Measurements from ENCODE around the gene FOCAD.

Gene FOCAD

GRCh38 chr9:20746967-20747366, 62.9 kb downstream of the FOCAD start:
- H3K36me3 ChIP-seq = no peaks in the 10 kb centered on the region
- no peaks in the 10 kb centered on the region for H3K27me3 ChIP-seq
- no peaks in the 10 kb centered on the region for H3K9me3 ChIP-seq
- no peak overlapping the region for H3K27ac ChIP-seq
- no peak overlapping the region for H3K4me3 ChIP-seq (ENCODE audit: low read depth in 1 of 2, low read length in 1 of 2)
- no peaks in the 10 kb centered on the region for H3K4me1 ChIP-seq (ENCODE audit: control insufficient read depth in 1 of 2, insufficient read depth in 1 of 2, low read depth in 1 of 2, low read length in 1 of 2)
- TF ChIP-seq CTCF (IDR thresholded peaks at IDR 0.05) = no peak

GRCh38 chr9:20749496-20750198, 65.6 kb downstream of the FOCAD start:
- no peaks in the 10 kb centered on the region for H3K4me1 ChIP-seq (ENCODE audit: control insufficient read depth in 1 of 2, insufficient read depth in 1 of 2, low read depth in 1 of 2, low read length in 1 of 2)
- no peak for TF ChIP-seq CTCF (IDR thresholded peaks at IDR 0.05)
- no peak overlapping the region for H3K4me3 ChIP-seq (ENCODE audit: low read depth in 1 of 2, low read length in 1 of 2)
- no peaks in the 10 kb centered on the region for H3K9me3 ChIP-seq
- no peaks in the 10 kb centered on the region for H3K36me3 ChIP-seq
- no peak overlapping the region for H3K27ac ChIP-seq
- no peaks in the 10 kb centered on the region for H3K27me3 ChIP-seq

GRCh38 chr9:20753761-20754160, 69.7 kb downstream of the FOCAD start:
- no peak for TF ChIP-seq CTCF (IDR thresholded peaks at IDR 0.05)
- Histone ChIP-seq H3K27ac (no peak overlapping the region), H3K9me3 (no peaks in the 10 kb centered on the region)

GRCh38 chr9:20754556-20754955, 70.5 kb downstream of the FOCAD start:
- TF ChIP-seq CTCF (IDR thresholded peaks at IDR 0.05) = no peak
- H3K4me3 ChIP-seq (ENCODE audit: low read depth in 1 of 2, low read length in 1 of 2) = no peak overlapping the region
- no peaks in the 10 kb centered on the region for H3K36me3 ChIP-seq
- no peaks in the 10 kb centered on the region for H3K4me1 ChIP-seq (ENCODE audit: control insufficient read depth in 1 of 2, insufficient read depth in 1 of 2, low read depth in 1 of 2, low read length in 1 of 2)
- no peaks in the 10 kb centered on the region for H3K27me3 ChIP-seq
- H3K9me3 ChIP-seq = no peaks in the 10 kb centered on the region
- H3K27ac ChIP-seq = no peak overlapping the region

More at GRCh38 chr9:20753761-20754160, 69.7 kb downstream of the FOCAD start:
- Histone ChIP-seq H3K27me3 (no peaks in the 10 kb centered on the region), H3K4me1 (ENCODE audit: control insufficient read depth in 1 of 2, insufficient read depth in 1 of 2, low read depth in 1 of 2, low read length in 1 of 2) (no peaks in the 10 kb centered on the region), H3K36me3 (no peaks in the 10 kb centered on the region), H3K4me3 (ENCODE audit: low read depth in 1 of 2, low read length in 1 of 2) (no peak overlapping the region)

GRCh38 chr9:20760246-20760891, 76.3 kb downstream of the FOCAD start:
- peaks cover 0 to 4% of the 10 kb centered on the region in 2 experiments for H3K4me1 ChIP-seq (ENCODE audit: control insufficient read depth in 1 of 2, insufficient read depth in 1 of 2, low read depth in 1 of 2, low read length in 1 of 2)
- no peaks in the 10 kb centered on the region for H3K9me3 ChIP-seq
- no peak for TF ChIP-seq CTCF (IDR thresholded peaks at IDR 0.05)
- H3K4me3 ChIP-seq (ENCODE audit: low read depth in 1 of 2, low read length in 1 of 2) = no peak overlapping the region
- H3K27ac ChIP-seq = no peak overlapping the region
- peaks cover 7% of the 10 kb centered on the region for H3K36me3 ChIP-seq
- no peaks in the 10 kb centered on the region for H3K27me3 ChIP-seq

Measured in neutrophil (primary cell).